ENCODE results near the gene TWF2. TPM values are rescaled to one million over a fixed set of nuclear protein-coding genes. Genes with fewer than 3 reads are reported as not detected.
A peak's percentile ranks its signal among the peaks of the same experiment; 100 is the strongest.

TWF2 gene
- total and polyA plus RNA-seq, 2 of the 13 experiments (the other 11 are each of a cell fraction or from before 2014, with no cell fraction given): 45.5 to 108 TPM

DNA sequence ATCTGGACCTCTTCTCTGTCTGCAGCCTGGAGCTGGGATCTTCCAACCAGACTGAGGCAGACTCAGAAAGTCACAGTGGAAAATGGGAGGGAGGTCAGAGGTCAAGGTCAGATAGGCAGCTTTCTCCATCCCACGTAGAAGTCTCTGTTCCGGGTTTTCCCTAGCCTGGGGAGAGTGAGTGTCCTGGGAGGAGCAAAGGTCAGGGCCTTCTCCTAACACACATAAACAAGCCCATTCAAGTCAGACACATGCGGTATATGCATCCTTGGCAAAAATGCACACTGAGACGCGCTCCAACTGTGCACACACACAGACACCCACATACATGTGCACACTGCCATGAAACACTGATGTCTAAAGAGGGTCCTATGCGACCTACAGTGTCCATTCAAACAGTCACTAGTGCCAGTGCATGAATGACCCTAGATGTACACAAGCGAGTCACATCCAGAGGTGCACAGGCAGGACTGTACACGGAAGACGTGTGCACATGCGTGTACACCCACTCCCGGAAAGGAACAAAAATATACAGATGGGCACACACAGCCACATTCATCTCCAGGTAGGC lies 681 bp downstream of the TWF2 start (continued):
- TF ChIP-seq, protein P1, sequence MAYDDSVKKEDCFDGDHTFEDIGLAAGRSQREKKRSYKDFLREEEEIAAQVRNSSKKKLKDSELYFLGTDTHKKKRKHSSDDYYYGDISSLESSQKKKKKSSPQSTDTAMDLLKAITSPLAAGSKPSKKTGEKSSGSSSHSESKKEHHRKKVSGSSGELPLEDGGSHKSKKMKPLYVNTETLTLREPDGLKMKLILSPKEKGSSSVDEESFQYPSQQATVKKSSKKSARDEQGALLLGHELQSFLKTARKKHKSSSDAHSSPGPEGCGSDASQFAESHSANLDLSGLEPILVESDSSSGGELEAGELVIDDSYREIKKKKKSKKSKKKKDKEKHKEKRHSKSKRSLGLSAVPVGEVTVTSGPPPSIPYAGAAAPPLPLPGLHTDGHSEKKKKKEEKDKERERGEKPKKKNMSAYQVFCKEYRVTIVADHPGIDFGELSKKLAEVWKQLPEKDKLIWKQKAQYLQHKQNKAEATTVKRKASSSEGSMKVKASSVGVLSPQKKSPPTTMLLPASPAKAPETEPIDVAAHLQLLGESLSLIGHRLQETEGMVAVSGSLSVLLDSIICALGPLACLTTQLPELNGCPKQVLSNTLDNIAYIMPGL (CRISPR knock-in tag; IDR thresholded peaks at IDR 0.05; ENCODE audit: borderline replicate concordance in 1 of 2, low read depth in 1 of 2): 0 out of 4 replicates have a peak, but pooled peaks have one; percentile 25 to 32
- TF ChIP-seq ZNF572 (CRISPR knock-in tag; IDR thresholded peaks at IDR 0.05): peak; percentile 58; the same call in 1 of the 2 replicates
- peak; percentile 65; the same call in 1 of the 2 replicates for TF ChIP-seq KDM3A (CRISPR knock-in tag; IDR thresholded peaks at IDR 0.05; ENCODE audit: low read depth)
- TF ChIP-seq, protein P2, sequence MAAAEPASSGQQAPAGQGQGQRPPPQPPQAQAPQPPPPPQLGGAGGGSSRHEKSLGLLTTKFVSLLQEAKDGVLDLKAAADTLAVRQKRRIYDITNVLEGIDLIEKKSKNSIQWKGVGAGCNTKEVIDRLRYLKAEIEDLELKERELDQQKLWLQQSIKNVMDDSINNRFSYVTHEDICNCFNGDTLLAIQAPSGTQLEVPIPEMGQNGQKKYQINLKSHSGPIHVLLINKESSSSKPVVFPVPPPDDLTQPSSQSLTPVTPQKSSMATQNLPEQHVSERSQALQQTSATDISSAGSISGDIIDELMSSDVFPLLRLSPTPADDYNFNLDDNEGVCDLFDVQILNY (CRISPR knock-in tag; conservative IDR thresholded peaks at IDR 0.05): 0 out of 2 replicates have a peak, but pooled peaks have one; percentile 20
- 0 out of 2 replicates have a peak, but pooled peaks have one; percentile 7 for TF ChIP-seq CEBPG (CRISPR knock-in tag; IDR thresholded peaks at IDR 0.05)
- TF ChIP-seq, protein P3, sequence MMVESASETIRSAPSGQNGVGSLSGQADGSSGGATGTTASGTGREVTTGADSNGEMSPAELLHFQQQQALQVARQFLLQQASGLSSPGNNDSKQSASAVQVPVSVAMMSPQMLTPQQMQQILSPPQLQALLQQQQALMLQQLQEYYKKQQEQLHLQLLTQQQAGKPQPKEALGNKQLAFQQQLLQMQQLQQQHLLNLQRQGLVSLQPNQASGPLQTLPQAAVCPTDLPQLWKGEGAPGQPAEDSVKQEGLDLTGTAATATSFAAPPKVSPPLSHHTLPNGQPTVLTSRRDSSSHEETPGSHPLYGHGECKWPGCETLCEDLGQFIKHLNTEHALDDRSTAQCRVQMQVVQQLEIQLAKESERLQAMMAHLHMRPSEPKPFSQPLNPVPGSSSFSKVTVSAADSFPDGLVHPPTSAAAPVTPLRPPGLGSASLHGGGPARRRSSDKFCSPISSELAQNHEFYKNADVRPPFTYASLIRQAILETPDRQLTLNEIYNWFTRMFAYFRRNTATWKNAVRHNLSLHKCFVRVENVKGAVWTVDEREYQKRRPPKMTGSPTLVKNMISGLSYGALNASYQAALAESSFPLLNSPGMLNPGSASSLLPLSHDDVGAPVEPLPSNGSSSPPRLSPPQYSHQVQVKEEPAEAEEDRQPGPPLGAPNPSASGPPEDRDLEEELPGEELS (CRISPR knock-in tag; IDR thresholded peaks at IDR 0.05): peak; percentile 77
- peak; percentile 79 for TF ChIP-seq MEF2D (CRISPR knock-in tag; IDR thresholded peaks at IDR 0.05)
- TF ChIP-seq JDP2 (CRISPR knock-in tag; IDR thresholded peaks at IDR 0.05; ENCODE audit: borderline replicate concordance): no peak
- no peak for TF ChIP-seq ZFYVE20 (CRISPR knock-in tag; IDR thresholded peaks at IDR 0.05; ENCODE audit: borderline replicate concordance, low read depth)
- peak; percentile 98 for TF ChIP-seq NR2C2 (CRISPR knock-in tag; IDR thresholded peaks at IDR 0.05; ENCODE audit: borderline replicate concordance)
- TF ChIP-seq, protein P4, sequence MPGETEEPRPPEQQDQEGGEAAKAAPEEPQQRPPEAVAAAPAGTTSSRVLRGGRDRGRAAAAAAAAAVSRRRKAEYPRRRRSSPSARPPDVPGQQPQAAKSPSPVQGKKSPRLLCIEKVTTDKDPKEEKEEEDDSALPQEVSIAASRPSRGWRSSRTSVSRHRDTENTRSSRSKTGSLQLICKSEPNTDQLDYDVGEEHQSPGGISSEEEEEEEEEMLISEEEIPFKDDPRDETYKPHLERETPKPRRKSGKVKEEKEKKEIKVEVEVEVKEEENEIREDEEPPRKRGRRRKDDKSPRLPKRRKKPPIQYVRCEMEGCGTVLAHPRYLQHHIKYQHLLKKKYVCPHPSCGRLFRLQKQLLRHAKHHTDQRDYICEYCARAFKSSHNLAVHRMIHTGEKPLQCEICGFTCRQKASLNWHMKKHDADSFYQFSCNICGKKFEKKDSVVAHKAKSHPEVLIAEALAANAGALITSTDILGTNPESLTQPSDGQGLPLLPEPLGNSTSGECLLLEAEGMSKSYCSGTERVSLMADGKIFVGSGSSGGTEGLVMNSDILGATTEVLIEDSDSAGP (CRISPR knock-in tag; IDR thresholded peaks at IDR 0.05; ENCODE audit: borderline replicate concordance): peak; percentile 53; the same call in 1 of the 2 replicates
- TF ChIP-seq, protein P5, sequence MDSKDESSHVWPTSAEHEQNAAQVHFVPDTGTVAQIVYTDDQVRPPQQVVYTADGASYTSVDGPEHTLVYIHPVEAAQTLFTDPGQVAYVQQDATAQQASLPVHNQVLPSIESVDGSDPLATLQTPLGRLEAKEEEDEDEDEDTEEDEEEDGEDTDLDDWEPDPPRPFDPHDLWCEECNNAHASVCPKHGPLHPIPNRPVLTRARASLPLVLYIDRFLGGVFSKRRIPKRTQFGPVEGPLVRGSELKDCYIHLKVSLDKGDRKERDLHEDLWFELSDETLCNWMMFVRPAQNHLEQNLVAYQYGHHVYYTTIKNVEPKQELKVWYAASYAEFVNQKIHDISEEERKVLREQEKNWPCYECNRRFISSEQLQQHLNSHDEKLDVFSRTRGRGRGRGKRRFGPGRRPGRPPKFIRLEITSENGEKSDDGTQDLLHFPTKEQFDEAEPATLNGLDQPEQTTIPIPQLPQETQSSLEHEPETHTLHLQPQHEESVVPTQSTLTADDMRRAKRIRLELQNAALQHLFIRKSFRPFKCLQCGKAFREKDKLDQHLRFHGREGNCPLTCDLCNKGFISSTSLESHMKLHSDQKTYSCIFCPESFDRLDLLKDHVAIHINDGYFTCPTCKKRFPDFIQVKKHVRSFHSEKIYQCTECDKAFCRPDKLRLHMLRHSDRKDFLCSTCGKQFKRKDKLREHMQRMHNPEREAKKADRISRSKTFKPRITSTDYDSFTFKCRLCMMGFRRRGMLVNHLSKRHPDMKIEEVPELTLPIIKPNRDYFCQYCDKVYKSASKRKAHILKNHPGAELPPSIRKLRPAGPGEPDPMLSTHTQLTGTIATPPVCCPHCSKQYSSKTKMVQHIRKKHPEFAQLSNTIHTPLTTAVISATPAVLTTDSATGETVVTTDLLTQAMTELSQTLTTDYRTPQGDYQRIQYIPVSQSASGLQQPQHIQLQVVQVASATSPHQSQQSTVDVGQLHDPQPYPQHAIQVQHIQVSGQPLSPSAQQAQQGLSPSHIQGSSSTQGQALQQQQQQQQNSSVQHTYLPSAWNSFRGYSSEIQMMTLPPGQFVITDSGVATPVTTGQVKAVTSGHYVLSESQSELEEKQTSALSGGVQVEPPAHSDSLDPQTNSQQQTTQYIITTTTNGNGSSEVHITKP (CRISPR knock-in tag; IDR thresholded peaks at IDR 0.05; ENCODE audit: low read depth): no peak; the same call in 1 of the 2 replicates
- peak; percentile 62; the same call in 1 of the 2 replicates for TF ChIP-seq NCOA2 (CRISPR knock-in tag; IDR thresholded peaks at IDR 0.05)
- peak; percentile 42 for TF ChIP-seq TEAD3 (CRISPR knock-in tag; optimal IDR thresholded peaks at IDR 0.05; ENCODE audit: borderline replicate concordance)
- TF ChIP-seq ZNF251 (CRISPR knock-in tag; IDR thresholded peaks at IDR 0.05): no peak
- TF ChIP-seq ZNF549 (CRISPR knock-in tag; IDR thresholded peaks at IDR 0.05): no peak
- no peak for TF ChIP-seq ZNF720 (CRISPR knock-in tag; IDR thresholded peaks at IDR 0.05)
